ENCODE measurements around the gene NECAB3. TPM values are rescaled to one million over a fixed set of nuclear protein-coding genes. Genes with fewer than 3 reads are reported as not detected.

The NECAB3 gene
- total and polyA plus RNA-seq, 2 of the 13 experiments (the other 11 are each of a cell fraction or from before 2014, with no cell fraction given) = 61.5 to 65.5 TPM

DNA sequence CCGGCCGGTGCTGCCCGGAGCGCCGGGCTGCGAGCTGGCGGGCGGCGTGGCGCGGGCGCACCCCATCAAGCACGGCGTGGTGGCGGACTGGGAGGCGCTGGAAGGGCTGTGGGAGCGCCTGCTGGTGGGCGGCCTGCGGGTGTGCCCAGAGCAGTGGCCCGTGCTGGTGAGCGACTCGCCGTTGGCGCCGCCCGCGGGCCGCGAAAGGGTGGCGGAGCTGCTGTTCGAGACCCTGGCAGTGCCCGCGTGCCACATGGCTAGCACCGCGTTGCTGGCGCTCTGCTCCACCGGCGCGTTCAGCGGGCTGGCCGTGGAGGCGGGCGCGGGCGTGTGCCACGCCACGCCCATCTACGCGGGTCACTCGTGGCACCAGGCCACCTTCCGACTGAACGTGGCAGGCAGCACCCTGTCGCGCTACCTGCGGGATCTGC, 7.0 kb downstream of the NECAB3 start (continued):
- TF ChIP-seq, protein P1, sequence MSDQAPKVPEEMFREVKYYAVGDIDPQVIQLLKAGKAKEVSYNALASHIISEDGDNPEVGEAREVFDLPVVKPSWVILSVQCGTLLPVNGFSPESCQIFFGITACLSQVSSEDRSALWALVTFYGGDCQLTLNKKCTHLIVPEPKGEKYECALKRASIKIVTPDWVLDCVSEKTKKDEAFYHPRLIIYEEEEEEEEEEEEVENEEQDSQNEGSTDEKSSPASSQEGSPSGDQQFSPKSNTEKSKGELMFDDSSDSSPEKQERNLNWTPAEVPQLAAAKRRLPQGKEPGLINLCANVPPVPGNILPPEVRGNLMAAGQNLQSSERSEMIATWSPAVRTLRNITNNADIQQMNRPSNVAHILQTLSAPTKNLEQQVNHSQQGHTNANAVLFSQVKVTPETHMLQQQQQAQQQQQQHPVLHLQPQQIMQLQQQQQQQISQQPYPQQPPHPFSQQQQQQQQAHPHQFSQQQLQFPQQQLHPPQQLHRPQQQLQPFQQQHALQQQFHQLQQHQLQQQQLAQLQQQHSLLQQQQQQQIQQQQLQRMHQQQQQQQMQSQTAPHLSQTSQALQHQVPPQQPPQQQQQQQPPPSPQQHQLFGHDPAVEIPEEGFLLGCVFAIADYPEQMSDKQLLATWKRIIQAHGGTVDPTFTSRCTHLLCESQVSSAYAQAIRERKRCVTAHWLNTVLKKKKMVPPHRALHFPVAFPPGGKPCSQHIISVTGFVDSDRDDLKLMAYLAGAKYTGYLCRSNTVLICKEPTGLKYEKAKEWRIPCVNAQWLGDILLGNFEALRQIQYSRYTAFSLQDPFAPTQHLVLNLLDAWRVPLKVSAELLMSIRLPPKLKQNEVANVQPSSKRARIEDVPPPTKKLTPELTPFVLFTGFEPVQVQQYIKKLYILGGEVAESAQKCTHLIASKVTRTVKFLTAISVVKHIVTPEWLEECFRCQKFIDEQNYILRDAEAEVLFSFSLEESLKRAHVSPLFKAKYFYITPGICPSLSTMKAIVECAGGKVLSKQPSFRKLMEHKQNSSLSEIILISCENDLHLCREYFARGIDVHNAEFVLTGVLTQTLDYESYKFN (CRISPR knock-in tag; conservative IDR thresholded peaks at IDR 0.05) = no peak
- TF ChIP-seq ZNF839 (CRISPR knock-in tag; IDR thresholded peaks at IDR 0.05; ENCODE audit: borderline replicate concordance) = 0 out of 2 replicates have a peak, but pooled peaks have one; percentile 47
- TF ChIP-seq EEA1 (CRISPR knock-in tag; IDR thresholded peaks at IDR 0.05; ENCODE audit: borderline replicate concordance) = peak; percentile 19; the same call in 1 of the 2 replicates
- TF ChIP-seq ZNF766 (CRISPR knock-in tag; IDR thresholded peaks at IDR 0.05; ENCODE audit: borderline replicate concordance) = no peak
- no peak for TF ChIP-seq ZNF335 (CRISPR knock-in tag; IDR thresholded peaks at IDR 0.05)
- 0 out of 2 replicates have a peak, but pooled peaks have one; percentile 14 for TF ChIP-seq ZNF564 (CRISPR knock-in tag; IDR thresholded peaks at IDR 0.05)
- no peak for TF ChIP-seq ZFP36 (IDR thresholded peaks at IDR 0.05; ENCODE audit: borderline replicate concordance, low read depth, low read length, partially characterized antibody)
- 0 out of 2 replicates have a peak, but pooled peaks have one; percentile 34 for TF ChIP-seq TMF1 (CRISPR knock-in tag; IDR thresholded peaks at IDR 0.05; ENCODE audit: low read depth)
- TF ChIP-seq YY1 (IDR thresholded peaks at IDR 0.05; ENCODE audit: insufficient read depth, insufficient replicate concordance, low read depth, low read length) = no peak
- TF ChIP-seq KDM2A (CRISPR knock-in tag; IDR thresholded peaks at IDR 0.05; ENCODE audit: borderline replicate concordance, low read depth) = no peak
